ENCODE measurements around the gene FAM13C.

The FAM13C gene

GRCh38 chr10:59335497-59335896 lies 26.9 kb downstream of the FAM13C start:
- H3K36me3 ChIP-seq (ENCODE audit: insufficient read depth, insufficient read length, low read length), result no peaks in the 10 kb centered on the region
- H3K9ac ChIP-seq (ENCODE audit: insufficient read length, low read depth), result no peak overlapping the region
- TF ChIP-seq ZNF274 (IDR thresholded peaks at IDR 0.05; ENCODE audit: low read depth, low read length) (no peak), YY1 (IDR thresholded peaks at IDR 0.05; ENCODE audit: insufficient read depth, insufficient read length) (no peak), SUZ12 (IDR thresholded peaks at IDR 0.05; ENCODE audit: extremely low read depth, insufficient read depth, insufficient read length) (no peak)
- no peaks in the 10 kb centered on the region for H3K27me3 ChIP-seq (ENCODE audit: insufficient read depth, insufficient read length)
- 0 out of 2 replicates have a peak, but pooled peaks cover 7% of the 10 kb centered on the region for H3K9me3 ChIP-seq (ENCODE audit: insufficient read depth, low read length)
- no peak for DNase-seq (ENCODE audit: low read depth, low spot score)
- no peaks in the 10 kb centered on the region for H3K4me1 ChIP-seq (ENCODE audit: insufficient read depth, insufficient read length)
- no peak overlapping the region for H3K4me3 ChIP-seq (ENCODE audit: insufficient read length, low read depth)

- H3K4me1 ChIP-seq (ENCODE audit: insufficient read depth, insufficient read length), result no peaks in the 10 kb centered on the region
- no peaks in the 10 kb centered on the region for H3K36me3 ChIP-seq (ENCODE audit: insufficient read depth, insufficient read length, low read length)
- H3K9me3 ChIP-seq (ENCODE audit: insufficient read depth, low read length), result 0 out of 2 replicates have a peak, but pooled peaks cover 3% of the 10 kb centered on the region
- TF ChIP-seq ZNF274 (IDR thresholded peaks at IDR 0.05; ENCODE audit: low read depth, low read length) (no peak), SUZ12 (IDR thresholded peaks at IDR 0.05; ENCODE audit: extremely low read depth, insufficient read depth, insufficient read length) (no peak), YY1 (IDR thresholded peaks at IDR 0.05; ENCODE audit: insufficient read depth, insufficient read length) (no peak)
- no peak for DNase-seq (ENCODE audit: low read depth, low spot score)
- H3K27me3 ChIP-seq (ENCODE audit: insufficient read depth, insufficient read length), result no peaks in the 10 kb centered on the region
- no peak overlapping the region for H3K9ac ChIP-seq (ENCODE audit: insufficient read length, low read depth)
- H3K4me3 ChIP-seq (ENCODE audit: insufficient read length, low read depth), result no peak overlapping the region
Measured at GRCh38 chr10:59333701-59334100, 28.6 kb downstream of the FAM13C start.

GRCh38 chr10:59332581-59332980 lies 29.8 kb downstream of the FAM13C start:
- H3K36me3 ChIP-seq (ENCODE audit: insufficient read depth, insufficient read length, low read length), result no peaks in the 10 kb centered on the region
- no peak for TF ChIP-seq YY1 (IDR thresholded peaks at IDR 0.05; ENCODE audit: insufficient read depth, insufficient read length)
- no peak for TF ChIP-seq ZNF274 (IDR thresholded peaks at IDR 0.05; ENCODE audit: low read depth, low read length)
- TF ChIP-seq SUZ12 (IDR thresholded peaks at IDR 0.05; ENCODE audit: extremely low read depth, insufficient read depth, insufficient read length), result no peak
- no peak overlapping the region for H3K9ac ChIP-seq (ENCODE audit: insufficient read length, low read depth)
- H3K4me1 ChIP-seq (ENCODE audit: insufficient read depth, insufficient read length), result no peaks in the 10 kb centered on the region
- H3K27me3 ChIP-seq (ENCODE audit: insufficient read depth, insufficient read length), result no peaks in the 10 kb centered on the region
- H3K4me3 ChIP-seq (ENCODE audit: insufficient read length, low read depth), result no peak overlapping the region
- no peak for DNase-seq (ENCODE audit: low read depth, low spot score)
- H3K9me3 ChIP-seq (ENCODE audit: insufficient read depth, low read length), result no peaks in the 10 kb centered on the region

- no peak overlapping the region for H3K9ac ChIP-seq (ENCODE audit: insufficient read length, low read depth)
- no peak for DNase-seq (ENCODE audit: low read depth, low spot score)
- H3K4me1 ChIP-seq (ENCODE audit: insufficient read depth, insufficient read length), result no peaks in the 10 kb centered on the region
- H3K9me3 ChIP-seq (ENCODE audit: insufficient read depth, low read length), result no peaks in the 10 kb centered on the region
- H3K4me3 ChIP-seq (ENCODE audit: insufficient read length, low read depth), result no peak overlapping the region
- no peaks in the 10 kb centered on the region for H3K36me3 ChIP-seq (ENCODE audit: insufficient read depth, insufficient read length, low read length)
- no peaks in the 10 kb centered on the region for H3K27me3 ChIP-seq (ENCODE audit: insufficient read depth, insufficient read length)
- TF ChIP-seq YY1 (IDR thresholded peaks at IDR 0.05; ENCODE audit: insufficient read depth, insufficient read length), result no peak
- TF ChIP-seq ZNF274 (IDR thresholded peaks at IDR 0.05; ENCODE audit: low read depth, low read length), result no peak
- no peak for TF ChIP-seq SUZ12 (IDR thresholded peaks at IDR 0.05; ENCODE audit: extremely low read depth, insufficient read depth, insufficient read length)
Measured at GRCh38 chr10:59331661-59332060, 30.7 kb downstream of the FAM13C start.

GRCh38 chr10:59325116-59325515 lies 37.2 kb downstream of the FAM13C start:
- Histone ChIP-seq H3K27me3 (ENCODE audit: insufficient read depth, insufficient read length) (no peaks in the 10 kb centered on the region), H3K36me3 (ENCODE audit: insufficient read depth, insufficient read length, low read length) (no peaks in the 10 kb centered on the region), H3K9ac (ENCODE audit: insufficient read length, low read depth) (no peak overlapping the region), H3K4me3 (ENCODE audit: insufficient read length, low read depth) (no peak overlapping the region), H3K9me3 (ENCODE audit: insufficient read depth, low read length) (no peaks in the 10 kb centered on the region), H3K4me1 (ENCODE audit: insufficient read depth, insufficient read length) (no peaks in the 10 kb centered on the region)
- TF ChIP-seq ZNF274 (IDR thresholded peaks at IDR 0.05; ENCODE audit: low read depth, low read length), result no peak
- TF ChIP-seq YY1 (IDR thresholded peaks at IDR 0.05; ENCODE audit: insufficient read depth, insufficient read length), result no peak
- TF ChIP-seq SUZ12 (IDR thresholded peaks at IDR 0.05; ENCODE audit: extremely low read depth, insufficient read depth, insufficient read length), result no peak
- no peak for DNase-seq (ENCODE audit: low read depth, low spot score)

- Histone ChIP-seq H3K9ac (ENCODE audit: insufficient read length, low read depth) (no peak overlapping the region), H3K27me3 (ENCODE audit: insufficient read depth, insufficient read length) (no peaks in the 10 kb centered on the region), H3K4me1 (ENCODE audit: insufficient read depth, insufficient read length) (no peaks in the 10 kb centered on the region), H3K4me3 (ENCODE audit: insufficient read length, low read depth) (no peak overlapping the region), H3K9me3 (ENCODE audit: insufficient read depth, low read length) (no peaks in the 10 kb centered on the region), H3K36me3 (ENCODE audit: insufficient read depth, insufficient read length, low read length) (no peaks in the 10 kb centered on the region)
- no peak for TF ChIP-seq SUZ12 (IDR thresholded peaks at IDR 0.05; ENCODE audit: extremely low read depth, insufficient read depth, insufficient read length)
- no peak for TF ChIP-seq YY1 (IDR thresholded peaks at IDR 0.05; ENCODE audit: insufficient read depth, insufficient read length)
- no peak for TF ChIP-seq ZNF274 (IDR thresholded peaks at IDR 0.05; ENCODE audit: low read depth, low read length)
- no peak for DNase-seq (ENCODE audit: low read depth, low spot score)
Measured at GRCh38 chr10:59324597-59324996, 37.8 kb downstream of the FAM13C start.

- H3K9me3 ChIP-seq (ENCODE audit: insufficient read depth, low read length), result no peaks in the 10 kb centered on the region
- no peak for DNase-seq (ENCODE audit: low read depth, low spot score)
- H3K27me3 ChIP-seq (ENCODE audit: insufficient read depth, insufficient read length), result no peaks in the 10 kb centered on the region
- H3K36me3 ChIP-seq (ENCODE audit: insufficient read depth, insufficient read length, low read length), result no peaks in the 10 kb centered on the region
- TF ChIP-seq ZNF274 (IDR thresholded peaks at IDR 0.05; ENCODE audit: low read depth, low read length) (no peak), YY1 (IDR thresholded peaks at IDR 0.05; ENCODE audit: insufficient read depth, insufficient read length) (no peak), SUZ12 (IDR thresholded peaks at IDR 0.05; ENCODE audit: extremely low read depth, insufficient read depth, insufficient read length) (no peak)
- H3K4me3 ChIP-seq (ENCODE audit: insufficient read length, low read depth), result no peak overlapping the region
- H3K9ac ChIP-seq (ENCODE audit: insufficient read length, low read depth), result no peak overlapping the region
- no peaks in the 10 kb centered on the region for H3K4me1 ChIP-seq (ENCODE audit: insufficient read depth, insufficient read length)
Measured at GRCh38 chr10:59323831-59324401, 38.4 kb downstream of the FAM13C start.
